GF-D8 (cell line): Measurements from ENCODE around the gene MTFR1L.
"Not testable (repeated sequence)": the region's sequence is repeated elsewhere in the genome, so short reads cannot be mapped to it uniquely, and the experiment has no call there.

ENCODE experiments used
- DNase-seq: peaks from one replicate; lab custom pipeline; 2025; lab: John Stamatoyannopoulos, UW

Gene MTFR1L

GRCh38 chr1:25825605-25826004, 5.9 kb downstream of the MTFR1L start:
- no peak for DNase-seq

GRCh38 chr1:25826571-25826970, 6.8 kb downstream of the MTFR1L start:
- DNase-seq = no peak

GRCh38 chr1:25828491-25828890, 8.7 kb downstream of the MTFR1L start:
- DNase-seq = no peak

- no peak for DNase-seq
Observed at GRCh38 chr1:25829046-25829445, 9.3 kb downstream of the MTFR1L start.

- peak; percentile 95 for DNase-seq
Observed at GRCh38 chr1:25831569-25832196, 11.9 kb downstream of the MTFR1L start.

GRCh38 chr1:25832336-25833037, 12.7 kb downstream of the MTFR1L start:
- peak; percentile 33 for DNase-seq

GRCh38 chr1:25833158-25833557, 13.4 kb downstream of the MTFR1L start:
- DNase-seq = no peak

GRCh38 chr1:25834894-25835293, 15.1 kb downstream of the MTFR1L start:
- no peak for DNase-seq

GRCh38 chr1:25836695-25837094, 16.9 kb downstream of the MTFR1L start:
- no peak for DNase-seq

- no peak for DNase-seq
Observed at GRCh38 chr1:25837262-25837875, 17.6 kb downstream of the MTFR1L start.

- DNase-seq = not testable (repeated sequence)
Observed at GRCh38 chr1:25839808-25840207, 20.1 kb downstream of the MTFR1L start.

- DNase-seq = no peak
Observed at GRCh38 chr1:25843483-25843882, 23.7 kb downstream of the MTFR1L start.

- DNase-seq = no peak
Observed at GRCh38 chr1:25844536-25845337, 25.0 kb downstream of the MTFR1L start.

GRCh38 chr1:25845664-25846063, 25.9 kb downstream of the MTFR1L start:
- DNase-seq = no peak

- no peak for DNase-seq
Observed at GRCh38 chr1:25847929-25848328, 28.2 kb downstream of the MTFR1L start.

- no peak for DNase-seq
Observed at GRCh38 chr1:25848531-25848930, 28.8 kb downstream of the MTFR1L start.

GRCh38 chr1:25854554-25854953, 34.8 kb downstream of the MTFR1L start:
- no peak for DNase-seq

GRCh38 chr1:25856856-25857255, 37.1 kb downstream of the MTFR1L start:
- DNase-seq = no peak

GRCh38 chr1:25858494-25858893, 38.7 kb downstream of the MTFR1L start:
- DNase-seq = peak; percentile 6

- DNase-seq = peak; percentile 75
Observed at GRCh38 chr1:25858906-25859789, 39.4 kb downstream of the MTFR1L start, which contains the start of gene AUNIP. TSS of gene AUNIP (minus strand) at chr1:25859457. CDS start at chr1:25859357, 100 bp downstream.
